Nephron (organoid): ENCODE results near the gene TNNT1.

Source experiments
- H3K27ac Mint-ChIP-seq, 3 experiments: 2 replicates each; pipeline ENCODE4 v1.8.0; 2020; ENCODE audit warnings: mixed read lengths in 3 of 3, mild to moderate bottlenecking in 2 of 3, moderate library complexity in 1 of 3
- H3K27me3 Mint-ChIP-seq: 2 replicates; pipeline ENCODE4 v1.8.0; 2021; ENCODE audit warnings: low read depth, mild to moderate bottlenecking, moderate library complexity, mixed read lengths
- H3K36me3 Mint-ChIP-seq: 2 replicates; pipeline ENCODE4 v1.8.0; 2020; ENCODE audit warnings: low read depth, mixed read lengths
- H3K4me1 Mint-ChIP-seq: 2 replicates; pipeline ENCODE4 v1.8.0; 2020; ENCODE audit warnings: mixed read lengths
- H3K4me3 Mint-ChIP-seq, 3 experiments: 2 replicates each; pipeline ENCODE4 v1.8.0; 2020; ENCODE audit warnings: mild to moderate bottlenecking in 3 of 3, mixed read lengths in 3 of 3, moderate library complexity in 2 of 3
- H3K9me3 Mint-ChIP-seq: 2 replicates; pipeline ENCODE4 v1.8.0; 2020; ENCODE audit warnings: mixed read lengths
- CTCF ChIP-seq, 3 experiments: fragments of 200-600 bp; sonication (generic); IDR thresholded peaks; one replicate each; pipeline ENCODE4 v1.5.0; 2021; ENCODE audit warnings: antibody characterized with exemption in 3 of 3; ENCODE audit not compliant: unreplicated experiment in 3 of 3

TNNT1 gene

GRCh38 chr19:55165952-55166529 lies 17.0 kb upstream of the TNNT1 start:
- H3K27ac Mint-ChIP-seq = peak overlapping the region; percentile 91 to 95 (median 95)
- peaks cover 54% of the 10 kb centered on the region for H3K27me3 Mint-ChIP-seq
- H3K9me3 Mint-ChIP-seq = no peaks in the 10 kb centered on the region
- H3K36me3 Mint-ChIP-seq = no peaks in the 10 kb centered on the region
- peak; percentile 60 to 81 (median 74) for TF ChIP-seq CTCF (IDR thresholded peaks at IDR 0.05; ENCODE audit: unreplicated experiment in 3 of 3)
- H3K4me3 Mint-ChIP-seq = peak overlapping the region; percentile 87 to 93 (median 92)
- no peaks in the 10 kb centered on the region for H3K4me1 Mint-ChIP-seq

- H3K4me3 Mint-ChIP-seq = no peak overlapping the region
- no peak for TF ChIP-seq CTCF (IDR thresholded peaks at IDR 0.05; ENCODE audit: unreplicated experiment in 3 of 3)
- H3K27ac Mint-ChIP-seq = no peak overlapping the region
- peaks cover 31% of the 10 kb centered on the region for H3K27me3 Mint-ChIP-seq
- peaks cover 12% of the 10 kb centered on the region for H3K4me1 Mint-ChIP-seq
- H3K9me3 Mint-ChIP-seq = no peaks in the 10 kb centered on the region
- H3K36me3 Mint-ChIP-seq = no peaks in the 10 kb centered on the region
These were observed 12.7 kb upstream of the TNNT1 start for GRCh38 chr19:55161571-55162322.

- H3K27ac Mint-ChIP-seq = no peak overlapping the region
- no peak for TF ChIP-seq CTCF (IDR thresholded peaks at IDR 0.05; ENCODE audit: unreplicated experiment in 3 of 3)
- H3K4me3 Mint-ChIP-seq = no peak overlapping the region
- peaks cover 29% of the 10 kb centered on the region for H3K27me3 Mint-ChIP-seq
- no peaks in the 10 kb centered on the region for H3K9me3 Mint-ChIP-seq
- no peaks in the 10 kb centered on the region for H3K36me3 Mint-ChIP-seq
- H3K4me1 Mint-ChIP-seq = peaks cover 17% of the 10 kb centered on the region
These were observed 12.0 kb upstream of the TNNT1 start for GRCh38 chr19:55160986-55161365.

- no peaks in the 10 kb centered on the region for H3K9me3 Mint-ChIP-seq
- TF ChIP-seq CTCF (IDR thresholded peaks at IDR 0.05; ENCODE audit: unreplicated experiment in 3 of 3) = peak; percentile 90 to 94 (median 91)
- peaks cover 22% of the 10 kb centered on the region for H3K27me3 Mint-ChIP-seq
- peak overlapping the region in 1 of 3 experiments; percentile 13 for H3K4me3 Mint-ChIP-seq
- peaks cover 17% of the 10 kb centered on the region for H3K4me1 Mint-ChIP-seq
- H3K27ac Mint-ChIP-seq = no peak overlapping the region
- H3K36me3 Mint-ChIP-seq = no peaks in the 10 kb centered on the region
These were observed 11.4 kb upstream of the TNNT1 start for GRCh38 chr19:55160128-55160985.

- H3K4me1 Mint-ChIP-seq = peaks cover 23% of the 10 kb centered on the region
- H3K9me3 Mint-ChIP-seq = no peaks in the 10 kb centered on the region
- no peaks in the 10 kb centered on the region for H3K36me3 Mint-ChIP-seq
- no peak overlapping the region for H3K27ac Mint-ChIP-seq
- peaks cover 24% of the 10 kb centered on the region for H3K27me3 Mint-ChIP-seq
- no peak for TF ChIP-seq CTCF (IDR thresholded peaks at IDR 0.05; ENCODE audit: unreplicated experiment in 3 of 3)
- H3K4me3 Mint-ChIP-seq = no peak overlapping the region
These were observed 10.1 kb upstream of the TNNT1 start for GRCh38 chr19:55158848-55159749.
